IPS-NIHi7 (cell line): ENCODE results near the gene ALOXE3.

Experiments
- DNase-seq: peaks from one replicate; pipeline ENCODE4 v3.0.0; 2012; ENCODE audit warnings: mixed read lengths; ENCODE audit errors: extremely low spot score

Gene ALOXE3

DNA sequence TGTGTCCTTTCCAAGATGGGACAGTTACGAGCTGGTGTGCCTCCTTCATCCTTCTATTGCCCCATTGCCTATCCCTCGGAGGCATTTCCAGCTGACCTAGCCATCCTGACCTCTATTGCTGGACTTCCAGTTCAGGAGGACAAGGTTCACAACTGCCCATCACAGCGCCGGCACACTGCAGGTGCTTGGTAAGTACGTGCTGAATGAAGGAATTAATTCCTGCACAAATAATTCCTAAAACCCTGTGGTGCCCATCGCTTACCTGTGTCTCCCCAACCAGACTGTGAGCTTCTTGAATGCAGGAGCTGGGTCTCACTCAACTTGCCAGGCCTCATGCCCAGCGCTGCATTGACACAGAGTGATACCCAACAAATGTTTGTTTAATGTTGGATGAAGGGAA is 66.5 kb downstream of the ALOXE3 start:
- DNase-seq: no peak

GRCh38 chr17:8048736-8049135 is 69.6 kb downstream of the ALOXE3 start:
- DNase-seq: no peak

DNA sequence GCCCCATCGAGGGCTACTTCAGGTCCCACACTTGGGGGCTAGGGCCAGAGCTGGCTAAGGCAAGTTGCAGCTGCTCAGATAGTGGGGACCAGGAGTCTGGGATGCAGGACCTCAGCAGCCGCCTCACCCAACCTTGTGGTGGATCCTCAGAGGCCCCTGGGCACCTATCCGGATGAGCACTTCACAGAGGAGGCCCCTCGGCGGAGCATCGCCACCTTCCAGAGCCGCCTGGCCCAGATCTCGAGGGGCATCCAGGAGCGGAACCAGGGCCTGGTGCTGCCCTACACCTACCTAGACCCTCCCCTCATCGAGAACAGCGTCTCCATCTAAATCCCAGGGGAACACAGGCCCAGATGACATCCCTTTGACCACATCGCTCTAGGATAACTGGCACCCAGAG is 70.1 kb downstream of the ALOXE3 start:
- no peak for DNase-seq

DNA sequence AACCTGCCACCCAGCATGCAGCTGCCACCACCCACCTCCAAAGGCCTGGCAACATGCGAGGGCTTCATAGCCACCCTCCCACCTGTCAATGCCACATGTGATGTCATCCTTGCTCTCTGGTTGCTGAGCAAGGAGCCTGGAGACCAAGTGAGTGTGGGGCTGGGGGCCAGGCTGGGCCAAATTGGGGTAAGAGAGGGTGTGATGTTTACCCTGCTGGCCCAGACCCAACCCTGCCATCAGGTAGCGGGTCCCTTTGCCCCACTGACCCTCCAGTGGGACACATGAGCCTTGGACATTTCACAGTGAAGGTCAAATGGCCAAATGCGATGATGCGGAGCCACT is 70.6 kb downstream of the ALOXE3 start:
- DNase-seq: no peak

DNA sequence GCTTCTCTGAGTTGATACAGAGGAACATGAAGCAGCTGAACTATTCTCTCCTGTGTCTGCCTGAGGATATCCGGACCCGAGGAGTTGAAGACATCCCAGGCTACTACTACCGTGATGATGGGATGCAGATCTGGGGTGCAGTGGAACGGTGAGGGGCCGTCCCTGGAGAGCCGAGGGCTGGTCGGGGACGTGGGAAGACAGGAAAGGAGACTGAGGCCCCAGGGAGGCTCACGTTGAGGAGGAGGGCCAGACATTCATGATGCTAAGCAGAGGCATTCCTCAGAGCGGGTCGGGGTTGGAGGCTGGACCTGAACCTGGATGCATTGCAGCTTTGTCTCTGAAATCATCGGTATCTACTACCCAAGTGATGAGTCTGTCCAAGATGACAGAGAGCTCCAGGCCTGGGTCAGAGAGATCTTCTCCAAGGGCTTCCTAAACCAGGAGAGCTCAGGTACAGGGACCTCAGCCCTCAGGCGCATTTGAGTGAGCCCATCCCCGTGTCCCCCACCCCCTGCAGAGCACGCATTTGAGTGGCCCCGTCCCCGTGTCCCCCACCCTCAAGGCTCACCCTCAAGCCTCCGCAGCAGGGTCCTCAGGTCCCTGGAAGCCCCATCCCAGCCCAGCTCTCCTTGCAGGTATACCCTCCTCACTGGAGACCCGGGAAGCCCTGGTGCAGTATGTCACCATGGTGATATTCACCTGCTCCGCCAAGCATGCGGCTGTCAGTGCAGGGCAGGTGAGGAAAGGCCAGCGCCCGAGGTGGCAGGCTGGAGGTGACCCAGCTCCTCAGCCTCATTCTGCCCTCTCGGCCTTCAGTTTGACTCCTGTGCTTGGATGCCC is 71.2 kb downstream of the ALOXE3 start:
- DNase-seq: no peak

GRCh38 chr17:8046306-8046928 is 71.9 kb downstream of the ALOXE3 start:
- no peak for DNase-seq
